Bronchial epithelial cell (primary cell): ENCODE results near the gene ALPK3. TPM values are rescaled to one million over a fixed set of nuclear protein-coding genes. Genes with fewer than 3 reads are reported as not detected.

ENCODE experiments used
- DNase-seq: peaks from one replicate; pipeline ENCODE4 v3.0.0-alpha.2; 2010; ENCODE audit warnings: low read depth
- FAIRE-seq: peaks from 2 replicates; lab custom pipeline; 2011; peaks lifted over from hg19 to GRCh38; lab: Jason Lieb, UNC
- H3K27me3 ChIP-seq: 2 replicates; pipeline ENCODE4 v1.5.1; 2011; ENCODE audit warnings: low read length; ENCODE audit not compliant: control insufficient read depth, insufficient read depth
- H3K36me3 ChIP-seq: 2 replicates; pipeline ENCODE4 v1.5.1; 2011; ENCODE audit warnings: low read length; ENCODE audit not compliant: control insufficient read depth, insufficient read depth
- H3K4me3 ChIP-seq: 2 replicates; pipeline ENCODE4 v1.5.1; 2011; ENCODE audit warnings: mild to moderate bottlenecking, low read depth, low read length, control low read depth
- total RNA-seq: library from RNA; depleted of rRNA; stranded (reverse); fragments of >200 nt; gene quantifications from 2 replicates; pipeline ENCODE4 v1.2.1, GENCODE V29; 2014
- TF ChIP-seq, protein P1 (sequence below): IDR thresholded peaks from 2 replicates; pipeline ENCODE4 v1.5.1; 2011; ENCODE audit warnings: mild to moderate bottlenecking, moderate library complexity, low read length, control low read depth, inconsistent platforms; ENCODE audit not compliant: insufficient read depth, severe bottlenecking

ALPK3 gene
- total RNA-seq, 1 donor from 2014 or later: 0.26 TPM

GRCh38 chr15:84859144-84859543 lies 42.0 kb downstream of the ALPK3 start:
- Histone ChIP-seq H3K36me3 (no peaks in the 10 kb centered on the region), H3K27me3 (no peaks in the 10 kb centered on the region), H3K4me3 (no peak overlapping the region)
- FAIRE-seq: peak; percentile 66
- TF ChIP-seq, protein P1, sequence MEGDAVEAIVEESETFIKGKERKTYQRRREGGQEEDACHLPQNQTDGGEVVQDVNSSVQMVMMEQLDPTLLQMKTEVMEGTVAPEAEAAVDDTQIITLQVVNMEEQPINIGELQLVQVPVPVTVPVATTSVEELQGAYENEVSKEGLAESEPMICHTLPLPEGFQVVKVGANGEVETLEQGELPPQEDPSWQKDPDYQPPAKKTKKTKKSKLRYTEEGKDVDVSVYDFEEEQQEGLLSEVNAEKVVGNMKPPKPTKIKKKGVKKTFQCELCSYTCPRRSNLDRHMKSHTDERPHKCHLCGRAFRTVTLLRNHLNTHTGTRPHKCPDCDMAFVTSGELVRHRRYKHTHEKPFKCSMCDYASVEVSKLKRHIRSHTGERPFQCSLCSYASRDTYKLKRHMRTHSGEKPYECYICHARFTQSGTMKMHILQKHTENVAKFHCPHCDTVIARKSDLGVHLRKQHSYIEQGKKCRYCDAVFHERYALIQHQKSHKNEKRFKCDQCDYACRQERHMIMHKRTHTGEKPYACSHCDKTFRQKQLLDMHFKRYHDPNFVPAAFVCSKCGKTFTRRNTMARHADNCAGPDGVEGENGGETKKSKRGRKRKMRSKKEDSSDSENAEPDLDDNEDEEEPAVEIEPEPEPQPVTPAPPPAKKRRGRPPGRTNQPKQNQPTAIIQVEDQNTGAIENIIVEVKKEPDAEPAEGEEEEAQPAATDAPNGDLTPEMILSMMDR: no peak
- DNase-seq: peak; percentile 89

GRCh38 chr15:84859651-84860050 lies 42.5 kb downstream of the ALPK3 start:
- Histone ChIP-seq H3K4me3 (no peak overlapping the region), H3K36me3 (no peaks in the 10 kb centered on the region), H3K27me3 (no peaks in the 10 kb centered on the region)
- TF ChIP-seq, protein P1: no peak
- FAIRE-seq: no peak
- DNase-seq: no peak

DNA sequence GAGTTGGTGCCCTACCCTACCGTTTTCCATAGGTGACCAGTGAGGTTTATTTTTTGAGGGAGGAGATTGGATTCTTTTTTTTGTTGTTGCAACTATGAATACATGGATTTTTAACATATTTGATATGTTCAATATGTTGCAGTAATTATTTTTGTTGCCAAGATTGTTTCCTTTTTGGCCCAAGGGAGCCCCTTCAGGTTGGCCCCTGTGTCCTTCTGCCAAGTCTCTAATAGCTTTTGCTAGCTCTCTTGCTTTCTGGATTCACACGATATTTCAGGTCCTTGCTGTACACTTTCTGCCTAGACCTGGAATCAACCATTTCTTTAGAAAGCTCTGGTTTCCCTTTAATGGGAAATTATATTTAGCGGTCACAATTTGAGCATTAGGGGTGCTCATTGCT lies 44.6 kb downstream of the ALPK3 start:
- TF ChIP-seq, protein P1: no peak
- no peak overlapping the region for H3K4me3 ChIP-seq
- DNase-seq: no peak
- H3K27me3 ChIP-seq: no peaks in the 10 kb centered on the region
- no peak for FAIRE-seq
- no peaks in the 10 kb centered on the region for H3K36me3 ChIP-seq

GRCh38 chr15:84862214-84862975 lies 45.2 kb downstream of the ALPK3 start:
- Histone ChIP-seq H3K4me3 (no peak overlapping the region), H3K36me3 (no peaks in the 10 kb centered on the region), H3K27me3 (no peaks in the 10 kb centered on the region)
- FAIRE-seq (no peak), DNase-seq (no peak)
- TF ChIP-seq, protein P1: no peak

DNA sequence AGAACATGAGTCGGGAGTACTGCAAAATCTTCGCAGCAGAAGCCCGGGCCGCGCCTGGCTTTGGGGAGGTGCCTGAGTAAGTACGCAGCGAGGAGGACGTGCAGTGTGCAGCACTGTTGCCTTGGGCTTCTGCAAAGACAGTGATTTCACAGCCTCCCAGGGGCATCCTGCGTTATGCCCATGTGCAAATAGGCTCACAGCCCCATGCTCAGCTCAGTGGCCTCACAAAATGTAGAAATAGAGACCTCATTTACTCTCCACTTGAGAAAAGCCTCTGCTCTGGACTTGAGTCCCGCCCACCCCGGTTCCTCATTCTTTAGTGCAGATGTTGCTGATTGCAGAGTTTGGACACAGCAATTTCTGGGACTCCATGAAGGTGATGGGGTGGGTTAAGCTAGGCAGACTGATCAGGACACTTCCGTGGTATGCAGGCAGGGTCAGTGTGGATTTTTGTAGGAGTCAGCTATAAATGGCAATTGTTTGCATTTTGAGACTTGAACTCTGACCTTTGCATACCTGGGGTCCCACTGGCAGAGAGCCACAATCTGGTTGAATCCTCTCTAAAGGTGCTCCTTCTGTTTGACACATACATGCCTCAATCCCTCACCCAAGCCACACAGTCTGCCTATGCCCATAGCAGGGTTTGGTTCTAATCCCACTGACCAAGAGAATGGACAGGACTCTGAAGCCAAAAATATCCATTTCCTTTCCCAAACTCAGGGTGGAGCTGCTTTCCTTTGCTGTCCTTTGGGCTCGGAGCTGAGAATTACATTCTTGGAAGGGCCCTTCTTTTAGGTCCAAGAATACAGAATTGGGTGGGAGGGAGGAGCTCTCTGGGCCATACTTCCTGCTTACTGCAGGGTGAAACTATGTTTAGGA lies 46.6 kb downstream of the ALPK3 start:
- no peaks in the 10 kb centered on the region for H3K27me3 ChIP-seq
- TF ChIP-seq, protein P1: no peak
- no peak overlapping the region for H3K4me3 ChIP-seq
- DNase-seq: no peak
- FAIRE-seq: no peak
- H3K36me3 ChIP-seq: no peaks in the 10 kb centered on the region
